SK-N-SH treated with all-trans-retinoic acid at 6 μM for 48 hours (cell line): ENCODE data around the gene TANC1.

ENCODE experiments used
- ATAC-seq: fragments of 200-7000 bp; cut with Tn5 transposase; 3 replicates; pipeline ENCODE4 v1.9.1; 2020; ENCODE audit warnings: mild to moderate bottlenecking, moderate library complexity
- ARNTL ChIP-seq: fragments of 450-650 bp; formaldehyde crosslinking; IDR thresholded peaks from 2 replicates; pipeline ENCODE4 v1.5.0; 2020; ENCODE audit warnings: low read depth, mild to moderate bottlenecking, moderate library complexity, borderline replicate concordance
- BACH2 ChIP-seq: fragments of 250-450 bp; sonication (Bioruptor Pico); IDR thresholded peaks from 2 replicates; pipeline ENCODE4 v1.9.0; 2021; ENCODE audit warnings: mild to moderate bottlenecking, borderline replicate concordance
- CREB5 ChIP-seq: fragments of 250-450 bp; sonication (Bioruptor Pico); IDR thresholded peaks from 2 replicates; pipeline ENCODE4 v1.5.1; 2020; ENCODE audit warnings: low read depth, mild to moderate bottlenecking, moderate library complexity
- CSDC2 ChIP-seq: fragments of 250-450 bp; sonication (Bioruptor Pico); IDR thresholded peaks from 2 replicates; pipeline ENCODE4 v1.5.0; 2020; ENCODE audit warnings: mild to moderate bottlenecking, moderate library complexity
- ESRRG ChIP-seq: fragments of 250-450 bp; sonication (Bioruptor Pico); IDR thresholded peaks from 2 replicates; pipeline ENCODE4 v1.6.1; 2021; ENCODE audit warnings: mild to moderate bottlenecking
- GLIS3 ChIP-seq: fragments of 250-450 bp; sonication (Bioruptor Pico); IDR thresholded peaks from 2 replicates; pipeline ENCODE4 v1.5.0; 2020; ENCODE audit warnings: mild to moderate bottlenecking, moderate library complexity
- ISL1 ChIP-seq: fragments of 250-450 bp; sonication (Bioruptor Pico); IDR thresholded peaks from 2 replicates; pipeline ENCODE4 v2.1.2; 2022; ENCODE audit warnings: mild to moderate bottlenecking, moderate library complexity
- OSR1 ChIP-seq: fragments of 250-450 bp; sonication (Bioruptor Pico); IDR thresholded peaks from 2 replicates; pipeline ENCODE4 v1.8.0; 2022; ENCODE audit warnings: moderate library complexity, mild to moderate bottlenecking, inconsistent platforms
- PATZ1 ChIP-seq: fragments of 250-450 bp; sonication (Bioruptor Pico); IDR thresholded peaks from 2 replicates; pipeline ENCODE4 v1.8.0; 2020; ENCODE audit warnings: mild to moderate bottlenecking, moderate library complexity, borderline replicate concordance
- PPARA ChIP-seq: fragments of 250-450 bp; sonication (Bioruptor Pico); IDR thresholded peaks from 2 replicates; pipeline ENCODE4 v1.5.0; 2020; ENCODE audit warnings: mild to moderate bottlenecking, borderline replicate concordance
- RARB ChIP-seq: fragments of 250-450 bp; sonication (Bioruptor Pico); IDR thresholded peaks from 2 replicates; pipeline ENCODE4 v1.8.0; 2021; ENCODE audit warnings: mild to moderate bottlenecking, moderate library complexity
- SNAI2 ChIP-seq: fragments of 250-450 bp; sonication (Bioruptor Pico); IDR thresholded peaks from 2 replicates; pipeline ENCODE4 v1.5.0; 2020; ENCODE audit warnings: mild to moderate bottlenecking, moderate library complexity
- TCF4 ChIP-seq: fragments of 250-450 bp; sonication (Bioruptor Pico); IDR thresholded peaks from 2 replicates; pipeline ENCODE4 v1.8.0; 2021; ENCODE audit warnings: mild to moderate bottlenecking, moderate library complexity, borderline replicate concordance
- TOX ChIP-seq: fragments of 250-450 bp; sonication (Bioruptor Pico); IDR thresholded peaks from 2 replicates; pipeline ENCODE4 v1.8.0; 2021; ENCODE audit warnings: mild to moderate bottlenecking, moderate library complexity, borderline replicate concordance
- TSHZ2 ChIP-seq: fragments of 250-450 bp; sonication (Bioruptor Pico); IDR thresholded peaks from 2 replicates; pipeline ENCODE4 v1.5.0; 2020; ENCODE audit warnings: mild to moderate bottlenecking, moderate library complexity
- ZC3H10 ChIP-seq: fragments of 250-450 bp; sonication (Bioruptor Pico); IDR thresholded peaks from 2 replicates; pipeline ENCODE4 v1.5.1; 2021; ENCODE audit warnings: mild to moderate bottlenecking, moderate library complexity
- ZFP3 ChIP-seq: fragments of 250-450 bp; sonication (Bioruptor Pico); IDR thresholded peaks from 2 replicates; pipeline ENCODE4 v1.5.0; 2020; ENCODE audit warnings: mild to moderate bottlenecking, moderate library complexity
- ZFP30 ChIP-seq: fragments of 450-650 bp; formaldehyde crosslinking; IDR thresholded peaks from 2 replicates; pipeline ENCODE4 v1.5.0; 2022; ENCODE audit warnings: mild to moderate bottlenecking, moderate library complexity
- ZNF565 ChIP-seq: fragments of 450-650 bp; formaldehyde crosslinking; conservative IDR thresholded peaks from 2 replicates; pipeline ENCODE4 v1.5.0; 2020; ENCODE audit warnings: low read depth, mild to moderate bottlenecking, moderate library complexity
- ZNF70 ChIP-seq: fragments of 450-650 bp; formaldehyde crosslinking; IDR thresholded peaks from 2 replicates; pipeline ENCODE4 v1.5.0; 2020; ENCODE audit warnings: mild to moderate bottlenecking, moderate library complexity
- ZNF8 ChIP-seq: fragments of 450-650 bp; formaldehyde crosslinking; IDR thresholded peaks from 2 replicates; pipeline ENCODE4 v1.5.0; 2020; ENCODE audit warnings: mild to moderate bottlenecking, moderate library complexity

TANC1 gene

GRCh38 chr2:159204381-159205144, 236.1 kb downstream of the TANC1 start:
- TF ChIP-seq ZNF565 = no peak
- TF ChIP-seq CSDC2 (CRISPR knock-in tag) = no peak
- no peak for TF ChIP-seq PPARA (CRISPR knock-in tag)
- no peak for TF ChIP-seq ISL1 (CRISPR knock-in tag)
- TF ChIP-seq ZC3H10 = no peak
- TF ChIP-seq BACH2 (CRISPR knock-in tag) = no peak
- TF ChIP-seq TCF4 = no peak
- no peak for TF ChIP-seq OSR1 (CRISPR knock-in tag)
- TF ChIP-seq ZFP30 (CRISPR knock-in tag) = no peak
- TF ChIP-seq ZFP3 (CRISPR knock-in tag) = no peak
- no peak for TF ChIP-seq CREB5 (CRISPR knock-in tag)
- no peak for TF ChIP-seq RARB (CRISPR knock-in tag)
- no peak for TF ChIP-seq ESRRG (CRISPR knock-in tag)
- no peak for TF ChIP-seq TOX (CRISPR knock-in tag)
- no peak for TF ChIP-seq TSHZ2
- TF ChIP-seq ARNTL (CRISPR knock-in tag) = no peak
- no peak for TF ChIP-seq PATZ1 (CRISPR knock-in tag)
- TF ChIP-seq SNAI2 (CRISPR knock-in tag) = no peak
- no peak for TF ChIP-seq ZNF70
- ATAC-seq = no peak

- no peak for TF ChIP-seq RARB (CRISPR knock-in tag)
- no peak for TF ChIP-seq ESRRG (CRISPR knock-in tag)
- TF ChIP-seq ZFP30 (CRISPR knock-in tag) = no peak
- no peak for ATAC-seq
Observed at GRCh38 chr2:159206736-159207380, 238.4 kb downstream of the TANC1 start.

- ATAC-seq = no peak
- TF ChIP-seq PATZ1 (CRISPR knock-in tag) (no peak), ZNF70 (no peak), ZNF565 (no peak), TCF4 (no peak), RARB (CRISPR knock-in tag) (no peak), ISL1 (CRISPR knock-in tag) (no peak), OSR1 (CRISPR knock-in tag) (no peak), ZFP30 (CRISPR knock-in tag) (no peak), TOX (CRISPR knock-in tag) (no peak), TSHZ2 (no peak), CREB5 (CRISPR knock-in tag) (no peak), ESRRG (CRISPR knock-in tag) (no peak), ZC3H10 (no peak), BACH2 (CRISPR knock-in tag) (no peak), ARNTL (CRISPR knock-in tag) (no peak), ZFP3 (CRISPR knock-in tag) (no peak), GLIS3 (CRISPR knock-in tag) (no peak), ZNF8 (no peak)
Observed at GRCh38 chr2:159208438-159208837, 240.0 kb downstream of the TANC1 start.
